Activated CD4-positive, alpha-beta T cell treated with anti-CD3 and anti-CD28 coated beads, Interleukin-2, amount 50 U/mL, for 16 hours (primary cell): ENCODE results near the gene PRKAG2.
A peak's percentile ranks its signal among the peaks of the same experiment; 100 is the strongest.

Source experiments
- DNase-seq: peaks from one replicate; pipeline ENCODE4 v3.0.0-alpha.2; 2020

PRKAG2 gene

GRCh38 chr7:151864081-151864480 is 12.8 kb downstream of the PRKAG2 start:
- no peak for DNase-seq

- no peak for DNase-seq
These were observed 13.4 kb downstream of the PRKAG2 start for GRCh38 chr7:151863386-151864079.

- no peak for DNase-seq
These were observed 14.1 kb downstream of the PRKAG2 start for GRCh38 chr7:151862606-151863381.

GRCh38 chr7:151861881-151862280 is 15.0 kb downstream of the PRKAG2 start:
- DNase-seq, result no peak

GRCh38 chr7:151860771-151861170 is 16.1 kb downstream of the PRKAG2 start:
- DNase-seq, result no peak

GRCh38 chr7:151859948-151860685 is 16.8 kb downstream of the PRKAG2 start:
- no peak for DNase-seq

- no peak for DNase-seq
These were observed 17.6 kb downstream of the PRKAG2 start for GRCh38 chr7:151859111-151859947.

GRCh38 chr7:151858456-151858855 is 18.5 kb downstream of the PRKAG2 start:
- DNase-seq, result no peak

- no peak for DNase-seq
These were observed 19.0 kb downstream of the PRKAG2 start for GRCh38 chr7:151857866-151858450.

GRCh38 chr7:151857412-151857811 is 19.5 kb downstream of the PRKAG2 start:
- no peak for DNase-seq

- no peak for DNase-seq
These were observed 20.4 kb downstream of the PRKAG2 start for GRCh38 chr7:151856516-151856915.

- DNase-seq, result no peak
These were observed 20.8 kb downstream of the PRKAG2 start for GRCh38 chr7:151856098-151856497.

- no peak for DNase-seq
These were observed 22.2 kb downstream of the PRKAG2 start for GRCh38 chr7:151854720-151855071.

- no peak for DNase-seq
These were observed 22.8 kb downstream of the PRKAG2 start for GRCh38 chr7:151853896-151854719.

- no peak for DNase-seq
These were observed 24.2 kb downstream of the PRKAG2 start for GRCh38 chr7:151852486-151853396.

GRCh38 chr7:151851782-151852181 is 25.1 kb downstream of the PRKAG2 start:
- no peak for DNase-seq

GRCh38 chr7:151851145-151851751 is 25.7 kb downstream of the PRKAG2 start:
- peak; percentile 48 for DNase-seq

GRCh38 chr7:151850491-151851124 is 26.3 kb downstream of the PRKAG2 start:
- no peak for DNase-seq

- no peak for DNase-seq
These were observed 27.0 kb downstream of the PRKAG2 start for GRCh38 chr7:151849879-151850260.
